ENCODE measurements around the gene JPH4. TPM values are rescaled to one million over a fixed set of nuclear protein-coding genes. Genes with fewer than 3 reads are reported as not detected.
"Not testable (repeated sequence)": the region's sequence is repeated elsewhere in the genome, so short reads cannot be mapped to it uniquely, and the experiment has no call there.

Gene JPH4
- polyA plus RNA-seq, 1 of the 3 experiments (the other 2 are of a cell fraction) = 8.7 TPM

GRCh38 chr14:23601424-23601823 is 22.8 kb upstream of the JPH4 start (continued):
- TF ChIP-seq, protein P1, sequence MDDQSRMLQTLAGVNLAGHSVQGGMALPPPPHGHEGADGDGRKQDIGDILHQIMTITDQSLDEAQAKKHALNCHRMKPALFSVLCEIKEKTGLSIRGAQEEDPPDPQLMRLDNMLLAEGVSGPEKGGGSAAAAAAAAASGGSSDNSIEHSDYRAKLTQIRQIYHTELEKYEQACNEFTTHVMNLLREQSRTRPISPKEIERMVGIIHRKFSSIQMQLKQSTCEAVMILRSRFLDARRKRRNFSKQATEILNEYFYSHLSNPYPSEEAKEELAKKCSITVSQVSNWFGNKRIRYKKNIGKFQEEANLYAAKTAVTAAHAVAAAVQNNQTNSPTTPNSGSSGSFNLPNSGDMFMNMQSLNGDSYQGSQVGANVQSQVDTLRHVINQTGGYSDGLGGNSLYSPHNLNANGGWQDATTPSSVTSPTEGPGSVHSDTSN (IDR thresholded peaks at IDR 0.05) = no peak
- TF ChIP-seq JUND (IDR thresholded peaks at IDR 0.05) (no peak), EZH2phosphoT487 (IDR thresholded peaks at IDR 0.05; ENCODE audit: borderline replicate concordance, low read depth) (no peak), EP300 (IDR thresholded peaks at IDR 0.05; ENCODE audit: borderline replicate concordance in 1 of 2, low read depth in 1 of 2, low read length in 1 of 2) (no peak), TAF1 (IDR thresholded peaks at IDR 0.05; ENCODE audit: borderline replicate concordance, low read depth, low read length) (no peak), NFIC (IDR thresholded peaks at IDR 0.05; ENCODE audit: borderline replicate concordance) (no peak)

DNA sequence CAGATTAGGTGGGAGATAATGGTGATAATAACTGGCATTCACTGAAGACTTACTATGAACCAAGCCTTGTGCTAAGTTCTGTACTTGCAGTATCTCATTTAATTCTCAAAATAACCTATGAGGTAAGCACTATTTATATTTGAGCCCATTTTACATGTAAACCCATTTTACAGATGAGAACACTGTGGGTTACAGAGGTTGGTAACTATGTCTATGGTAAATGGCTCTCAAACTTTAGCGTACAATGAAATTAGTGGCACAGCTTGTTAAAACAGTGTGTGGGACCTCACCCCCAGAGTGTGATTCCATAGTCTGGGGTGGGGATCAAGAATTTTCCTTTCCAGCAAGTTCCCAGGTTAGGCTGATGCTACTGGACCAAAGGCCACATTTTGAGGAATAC is 22.2 kb upstream of the JPH4 start:
- Histone ChIP-seq H4K20me1 (ENCODE audit: insufficient read depth) (no peaks in the 10 kb centered on the region), H3K4me1 (ENCODE audit: control insufficient read depth in 1 of 2, insufficient read depth in 2 of 2, low read depth in 1 of 2, low read length in 1 of 2) (no peaks in the 10 kb centered on the region), H3K9me3 (no peaks in the 10 kb centered on the region), H3K9me2 (no peaks in the 10 kb centered on the region), H3K4me2 (no peak overlapping the region), H3K79me2 (ENCODE audit: insufficient read depth) (no peaks in the 10 kb centered on the region), H2AFZ (ENCODE audit: low read depth) (no peak overlapping the region), H3K4me3 (ENCODE audit: low read depth in 2 of 2, low read length in 1 of 2) (no peak overlapping the region), H3K27ac (ENCODE audit: low read depth in 2 of 2, low read length in 1 of 2) (no peak overlapping the region), H3K36me3 (replicated peaks in 1 of 2; ENCODE audit: control insufficient read depth in 1 of 2, insufficient read depth in 2 of 2, low read length in 1 of 2) (no peaks in the 10 kb centered on the region), H3K27me3 (ENCODE audit: insufficient read depth) (no peaks in the 10 kb centered on the region), H3K9ac (no peak overlapping the region), H3F3A (replicated peaks; ENCODE audit: insufficient read depth) (no peaks in the 10 kb centered on the region)
- no peak for DNase-seq
- ChIA-PET POLR2A (no interaction called here), CTCF (interaction anchor here (0.7 to 1.7 kb wide), 5 partner anchors 11 to 310 kb away, joined by 3 to 8 read pairs (median 4); no protein-coding TSS in a partner anchor)
- no peak for TF ChIP-seq RAD21 (IDR thresholded peaks at IDR 0.05; ENCODE audit: low read length)
- TF ChIP-seq MEF2A (IDR thresholded peaks at IDR 0.05; ENCODE audit: borderline replicate concordance, low read depth) = no peak
- no peak for TF ChIP-seq FOXJ3 (CRISPR knock-in tag; IDR thresholded peaks at IDR 0.05)
- TF ChIP-seq ELF1 (IDR thresholded peaks at IDR 0.05) = no peak
- no peak for TF ChIP-seq NRF1 (IDR thresholded peaks at IDR 0.05; ENCODE audit: low read depth, low read length)
- WGBS (ENCODE audit: low lambda C conversion rate) = 94% methylated on average over 1 of the region's 1 CpG

- Histone ChIP-seq H3K4me1 (ENCODE audit: control insufficient read depth in 1 of 2, insufficient read depth in 2 of 2, low read depth in 1 of 2, low read length in 1 of 2) (no peaks in the 10 kb centered on the region), H3F3A (replicated peaks; ENCODE audit: insufficient read depth) (no peaks in the 10 kb centered on the region), H2AFZ (ENCODE audit: low read depth) (no peak overlapping the region), H3K9me3 (no peaks in the 10 kb centered on the region), H3K27me3 (ENCODE audit: insufficient read depth) (no peaks in the 10 kb centered on the region), H3K4me2 (no peak overlapping the region), H3K27ac (ENCODE audit: low read depth in 2 of 2, low read length in 1 of 2) (no peak overlapping the region), H3K9me2 (no peaks in the 10 kb centered on the region), H3K79me2 (ENCODE audit: insufficient read depth) (no peaks in the 10 kb centered on the region), H3K9ac (no peak overlapping the region), H3K4me3 (ENCODE audit: low read depth in 2 of 2, low read length in 1 of 2) (no peak overlapping the region), H4K20me1 (ENCODE audit: insufficient read depth) (no peaks in the 10 kb centered on the region), H3K36me3 (replicated peaks in 1 of 2; ENCODE audit: control insufficient read depth in 1 of 2, insufficient read depth in 2 of 2, low read length in 1 of 2) (no peaks in the 10 kb centered on the region)
- POLR2A ChIA-PET = no interaction called here
- no peak for TF ChIP-seq TAF1 (IDR thresholded peaks at IDR 0.05; ENCODE audit: borderline replicate concordance, low read depth, low read length)
- no peak for DNase-seq
- CTCF ChIA-PET = interaction anchor here (1.2 to 1.7 kb wide), 3 partner anchors 11 to 310 kb away, joined by 4 to 8 read pairs (median 5); no protein-coding TSS in a partner anchor
- 31% methylated on average over 2 of the region's 2 CpGs for WGBS (ENCODE audit: low lambda C conversion rate)
Observed at GRCh38 chr14:23600322-23600707, 21.7 kb upstream of the JPH4 start.

DNA sequence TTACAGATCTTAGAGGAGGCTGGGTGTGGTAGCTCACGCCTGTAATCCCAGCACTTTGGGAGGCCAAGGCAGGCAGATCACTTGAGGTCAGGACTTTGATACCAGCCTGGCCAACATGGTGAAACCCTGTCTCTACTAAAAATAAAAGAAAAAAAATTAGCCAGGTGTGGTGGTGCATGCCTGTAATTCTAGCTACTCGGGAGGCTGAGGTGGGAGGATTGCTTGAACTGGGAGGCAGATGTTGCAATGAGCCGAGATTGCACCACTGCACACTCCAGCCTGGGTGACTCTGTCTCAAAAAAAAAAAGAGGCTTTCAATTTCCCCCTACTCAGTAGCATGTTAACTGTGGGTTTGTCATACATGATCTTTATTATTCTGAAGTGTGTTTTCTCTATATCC is 15.6 kb upstream of the JPH4 start:
- H4K20me1 ChIP-seq (ENCODE audit: insufficient read depth); H3K79me2 ChIP-seq (ENCODE audit: insufficient read depth); DNase-seq; H2AFZ ChIP-seq (ENCODE audit: low read depth); H3F3A ChIP-seq (replicated peaks; ENCODE audit: insufficient read depth); POLR2A ChIA-PET; H3K4me1 ChIP-seq (ENCODE audit: control insufficient read depth in 1 of 2, insufficient read depth in 2 of 2, low read depth in 1 of 2, low read length in 1 of 2); H3K4me2 ChIP-seq; H3K27me3 ChIP-seq (ENCODE audit: insufficient read depth); H3K4me3 ChIP-seq (ENCODE audit: low read depth in 2 of 2, low read length in 1 of 2); H3K9me2 ChIP-seq; H3K9ac ChIP-seq; H3K27ac ChIP-seq (ENCODE audit: low read depth in 2 of 2, low read length in 1 of 2); H3K36me3 ChIP-seq (replicated peaks in 1 of 2; ENCODE audit: control insufficient read depth in 1 of 2, insufficient read depth in 2 of 2, low read length in 1 of 2); H3K9me3 ChIP-seq: not testable (repeated sequence)
- 18% methylated on average over 3 of the region's 3 CpGs for WGBS (ENCODE audit: low lambda C conversion rate)
- CTCF ChIA-PET = interaction anchor here (2.2 kb wide), 1 partner anchor 38 kb away, joined by 6 read pairs; no protein-coding TSS in a partner anchor
